ENCODE measurements around the gene PCDH8.

Gene PCDH8

GRCh38 chr13:52868190-52868589 lies 19.8 kb upstream of the PCDH8 start:
- TF ChIP-seq CTCF (IDR thresholded peaks at IDR 0.05) = no peak
- Histone ChIP-seq H3K36me3 (no peaks in the 10 kb centered on the region), H3K27me3 (peaks cover 91% of the 10 kb centered on the region), H3K27ac (no peak overlapping the region), H3K9me3 (no peaks in the 10 kb centered on the region), H3K4me3 (ENCODE audit: low read depth in 1 of 2, low read length in 1 of 2) (no peak overlapping the region), H3K4me1 (ENCODE audit: control insufficient read depth in 1 of 2, insufficient read depth in 1 of 2, low read depth in 1 of 2, low read length in 1 of 2) (no peaks in the 10 kb centered on the region)

- Histone ChIP-seq H3K27ac (no peak overlapping the region), H3K36me3 (no peaks in the 10 kb centered on the region), H3K4me3 (ENCODE audit: low read depth in 1 of 2, low read length in 1 of 2) (no peak overlapping the region), H3K4me1 (ENCODE audit: control insufficient read depth in 1 of 2, insufficient read depth in 1 of 2, low read depth in 1 of 2, low read length in 1 of 2) (no peaks in the 10 kb centered on the region), H3K27me3 (peaks cover 85% of the 10 kb centered on the region), H3K9me3 (no peaks in the 10 kb centered on the region)
- TF ChIP-seq CTCF (IDR thresholded peaks at IDR 0.05) = no peak
Measured at GRCh38 chr13:52864941-52865340, 16.5 kb upstream of the PCDH8 start.

- no peaks in the 10 kb centered on the region for H3K36me3 ChIP-seq
- no peaks in the 10 kb centered on the region for H3K4me1 ChIP-seq (ENCODE audit: control insufficient read depth in 1 of 2, insufficient read depth in 1 of 2, low read depth in 1 of 2, low read length in 1 of 2)
- H3K27ac ChIP-seq = no peak overlapping the region
- H3K9me3 ChIP-seq = no peaks in the 10 kb centered on the region
- peaks cover 85% of the 10 kb centered on the region for H3K27me3 ChIP-seq
- TF ChIP-seq CTCF (IDR thresholded peaks at IDR 0.05) = peak; percentile 63
- H3K4me3 ChIP-seq (ENCODE audit: low read depth in 1 of 2, low read length in 1 of 2) = no peak overlapping the region
Measured at GRCh38 chr13:52862358-52863206, 14.1 kb upstream of the PCDH8 start.

- Histone ChIP-seq H3K9me3 (no peaks in the 10 kb centered on the region), H3K27me3 (peaks cover 100% of the 10 kb centered on the region), H3K36me3 (no peaks in the 10 kb centered on the region), H3K4me1 (ENCODE audit: control insufficient read depth in 1 of 2, insufficient read depth in 1 of 2, low read depth in 1 of 2, low read length in 1 of 2) (peaks cover 20 to 28% of the 10 kb centered on the region in 2 experiments), H3K27ac (no peak overlapping the region), H3K4me3 (ENCODE audit: low read depth in 1 of 2, low read length in 1 of 2) (no peak overlapping the region)
- TF ChIP-seq CTCF (IDR thresholded peaks at IDR 0.05) = no peak
Measured at GRCh38 chr13:52852444-52852843, 4.0 kb upstream of the PCDH8 start.

- H3K27ac ChIP-seq = no peak overlapping the region
- no peaks in the 10 kb centered on the region for H3K9me3 ChIP-seq
- H3K4me1 ChIP-seq (ENCODE audit: control insufficient read depth in 1 of 2, insufficient read depth in 1 of 2, low read depth in 1 of 2, low read length in 1 of 2) = peaks cover 27 to 39% of the 10 kb centered on the region in 2 experiments
- TF ChIP-seq CTCF (IDR thresholded peaks at IDR 0.05) = no peak
- H3K36me3 ChIP-seq = no peaks in the 10 kb centered on the region
- peaks cover 100% of the 10 kb centered on the region for H3K27me3 ChIP-seq
- peak overlapping the region; percentile 18 to 45 for H3K4me3 ChIP-seq (ENCODE audit: low read depth in 1 of 2, low read length in 1 of 2)
Measured at GRCh38 chr13:52851137-52851962, 2.9 kb upstream of the PCDH8 start.
